HCT116 (cell line): ENCODE data around the gene TMEM244. TPM values are rescaled to one million over a fixed set of nuclear protein-coding genes. Genes with fewer than 3 reads are reported as not detected.

ENCODE experiments used
- ATAC-seq: fragments of 200-7000 bp; cut with Tn5 transposase; 2 replicates; pipeline ENCODE4 v1.9.1; 2020; ENCODE audit warnings: mild to moderate bottlenecking, moderate library complexity
- BruUV-seq: library from RNA; stranded (reverse); fragments of 400-500 nt; replicated peaks from 2 replicates; lab custom pipeline; 2021; lab: Mats Ljungman, UMichigan
- CTCF ChIA-PET: fragments of 300-600 bp; sonication (Branson Sonifier 250); formaldehyde crosslinking; loops from one replicate; lab custom pipeline; 2021; ENCODE audit warnings: antibody characterized with exemption; lab: Charles Lee
- POLR2A ChIA-PET: fragments of 300-600, 350-600 bp; sonication (Branson Sonifier 250); formaldehyde crosslinking; loops from one replicate; lab custom pipeline; 2021; ENCODE audit warnings: antibody characterized with exemption; lab: Charles Lee
- RAD21 ChIA-PET, 2 experiments: fragments of 300-600 bp; sonication (Branson Sonifier 250); formaldehyde crosslinking; loops; one replicate each; lab custom pipeline; 2023; ENCODE audit warnings: low total read pairs in 2 of 2; ENCODE audit not compliant: uncharacterized antibody in 2 of 2, unreplicated experiment in 2 of 2, low non-redundant PET in 1 of 2; lab: Charles Lee
- DNase-seq: peaks from one replicate; pipeline ENCODE4 v3.0.0-alpha.2; 2010; ENCODE audit warnings: low read depth, low spot score
- H2AFZ ChIP-seq: fragments of 200-600 bp; shearing (Covaris generic), sonication (generic); 2 replicates; pipeline ENCODE4 v1.6.1; 2017; ENCODE audit warnings: low read depth, mixed run types, mixed read lengths, antibody characterized with exemption, low read length; ENCODE audit not compliant: poor library complexity, severe bottlenecking
- H3K27ac ChIP-seq: 2 replicates; pipeline ENCODE4 v1.5.1; 2012; ENCODE audit warnings: low read depth, low read length
- H3K27me3 ChIP-seq: fragments of 200-600 bp; sonication (generic); 2 replicates; pipeline ENCODE4 v1.6.1; 2016; ENCODE audit warnings: mixed run types, low read length, mixed read lengths; ENCODE audit not compliant: insufficient read depth
- H3K36me3 ChIP-seq, 2 experiments: fragments of 200-500 bp in 1 of 2; fragments of 200-600 bp in 1 of 2; sonication (Bioruptor generic) in 1 of 2; sonication (generic) in 1 of 2; 2 replicates each; pipeline versions ENCODE4 v1.5.1 to v1.6.1; 2014 to 2016; ENCODE audit warnings: low read length in 2 of 2, inconsistent platforms in 1 of 2, mixed read lengths in 1 of 2, mixed run types in 1 of 2; ENCODE audit not compliant: insufficient read depth in 2 of 2, control insufficient read depth in 1 of 2
- H3K4me1 ChIP-seq, 2 experiments: fragments of 200-600 bp in 1 of 2; sonication (generic) in 1 of 2; 2 replicates each; pipeline versions ENCODE4 v1.5.1 to v1.6.1; 2012 to 2017; ENCODE audit warnings: low read length in 2 of 2, inconsistent platforms in 1 of 2, mild to moderate bottlenecking in 1 of 2, mixed read lengths in 1 of 2, mixed run types in 1 of 2, moderate library complexity in 1 of 2; ENCODE audit not compliant: insufficient read depth in 2 of 2, control insufficient read depth in 1 of 2
- H3K4me2 ChIP-seq: fragments of 200-600 bp; sonication (generic); 2 replicates; pipeline ENCODE4 v1.6.1; 2017; ENCODE audit warnings: mixed run types, low read length, mixed read lengths
- H3K4me3 ChIP-seq, 2 experiments: fragments of 200-600 bp in 1 of 2; sonication (generic) in 1 of 2; replicated peaks in 1 of 2; 2 replicates each; pipeline ENCODE4 v1.5.1; 2011 to 2016; ENCODE audit warnings: low read length in 2 of 2, control low read depth in 1 of 2, low read depth in 1 of 2, mild to moderate bottlenecking in 1 of 2, mixed read lengths in 1 of 2, mixed run types in 1 of 2
- H3K79me2 ChIP-seq: fragments of 200-600 bp; sonication (generic); 2 replicates; pipeline ENCODE4 v1.6.1; 2017; ENCODE audit warnings: mild to moderate bottlenecking, mixed run types, low read length, moderate library complexity, mixed read lengths; ENCODE audit not compliant: insufficient read depth
- H3K9ac ChIP-seq: fragments of 200-600 bp; sonication (generic); 2 replicates; pipeline ENCODE4 v1.6.1; 2016; ENCODE audit warnings: low read length, mixed read lengths
- H3K9me2 ChIP-seq: fragments of 200-600 bp; sonication (generic), shearing (Covaris generic); 2 replicates; pipeline ENCODE4 v1.6.1; 2017; ENCODE audit warnings: mixed run types, mild to moderate bottlenecking, moderate library complexity; ENCODE audit not compliant: insufficient read depth
- H3K9me3 ChIP-seq, 2 experiments: fragments of 200-500 bp in 1 of 2; fragments of 200-600 bp in 1 of 2; sonication (Bioruptor generic) in 1 of 2; sonication (generic) in 1 of 2; 2 replicates each; pipeline ENCODE4 v1.6.1; 2014 to 2017; ENCODE audit warnings: low read length in 2 of 2, mixed read lengths in 2 of 2, inconsistent platforms in 1 of 2, low read depth in 1 of 2, mild to moderate bottlenecking in 1 of 2, mixed run types in 1 of 2, moderate library complexity in 1 of 2; ENCODE audit not compliant: control insufficient read depth in 1 of 2, insufficient read depth in 1 of 2
- H4K20me1 ChIP-seq: fragments of 200-600 bp; sonication (generic), shearing (Covaris generic); 2 replicates; pipeline ENCODE4 v1.6.1; 2017; ENCODE audit warnings: mixed run types, mild to moderate bottlenecking, moderate library complexity; ENCODE audit not compliant: insufficient read depth
- CEBPB ChIP-seq: IDR thresholded peaks from 2 replicates; pipeline ENCODE4 v1.6.1; 2012; ENCODE audit warnings: low read depth
- EGR1 ChIP-seq: IDR thresholded peaks from 2 replicates; pipeline ENCODE4 v1.6.1; 2012; ENCODE audit warnings: low read depth
- FOSL1 ChIP-seq: IDR thresholded peaks from 2 replicates; pipeline ENCODE4 v1.6.1; 2012; ENCODE audit warnings: low read depth
- SP1 ChIP-seq: IDR thresholded peaks from 2 replicates; pipeline ENCODE4 v1.6.1; 2012; ENCODE audit warnings: low read depth
- TCF7L2 ChIP-seq: IDR thresholded peaks from 2 replicates; pipeline ENCODE4 v1.7.0; 2011; ENCODE audit warnings: borderline replicate concordance, inconsistent platforms; ENCODE audit not compliant: insufficient read depth, insufficient read length; ENCODE audit errors: extremely low read depth
- YY1 ChIP-seq: IDR thresholded peaks from 2 replicates; pipeline ENCODE4 v1.6.1; 2011; ENCODE audit warnings: low read length, low read depth, moderate library complexity, mild to moderate bottlenecking; ENCODE audit not compliant: insufficient replicate concordance; ENCODE audit errors: extremely low read depth
- ZNF274 ChIP-seq: fragments of 200-500 bp; sonication (Bioruptor generic); IDR thresholded peaks from 2 replicates; pipeline ENCODE4 v1.6.1; 2014; ENCODE audit warnings: mild to moderate bottlenecking, low read depth, low read length, inconsistent platforms
- intact Hi-C: fragments of 100-400 bp; cut with micrococcal nuclease; formaldehyde crosslinking; loops from 2 replicates; pipeline ENCODE4 v1.10.0; 2022
- total RNA-seq: library from RNA; stranded (reverse); gene quantifications from one replicate; pipeline ENCODE4 v1.2.1, GENCODE V29; 2021; ENCODE audit not compliant: unreplicated experiment
- TF ChIP-seq, protein P1 (sequence below): IDR thresholded peaks from 2 replicates; pipeline ENCODE4 v1.6.1; 2012; ENCODE audit warnings: low read depth
- TF ChIP-seq, protein P2 (sequence below): IDR thresholded peaks from 2 replicates; pipeline ENCODE4 v1.6.1; 2012

Gene TMEM244
- total RNA-seq, 1 experiment from 2014 or later: not detected

DNA sequence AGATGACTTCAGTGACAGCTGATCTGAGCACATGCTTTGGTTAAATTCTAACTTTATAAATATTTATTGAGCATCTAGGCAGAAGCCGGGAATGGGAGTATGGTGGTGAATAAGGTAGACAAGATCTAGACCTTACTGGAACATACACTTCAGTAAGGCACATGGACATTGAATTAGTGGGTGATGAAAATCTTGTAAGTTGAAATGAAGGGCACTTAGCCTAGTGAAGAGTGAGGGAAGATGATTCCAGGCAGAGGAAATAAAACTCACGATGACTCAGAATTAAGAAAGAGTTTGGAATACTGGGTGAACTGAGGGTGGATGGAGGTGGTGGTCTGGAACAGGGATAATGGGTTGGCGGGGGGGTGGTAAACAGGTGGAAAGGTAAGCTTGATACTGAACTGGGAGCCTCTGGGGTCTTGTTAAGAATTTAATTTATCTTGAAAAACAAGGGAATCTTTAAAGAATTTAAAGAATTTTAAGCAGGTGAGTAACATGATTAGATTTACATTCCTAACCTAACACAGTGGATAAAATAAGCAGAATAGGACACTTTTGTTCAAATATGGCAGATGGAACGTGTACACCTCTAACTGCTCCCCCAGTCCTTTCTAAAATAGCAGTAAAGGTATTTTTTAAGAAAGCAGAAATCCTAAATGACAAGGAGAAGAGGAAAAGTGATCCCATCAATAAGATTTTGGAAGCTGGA lies 75.9 kb downstream of the TMEM244 start:
- Histone ChIP-seq H3K9me3 (no peaks in the 10 kb centered on the region), H3K79me2 (no peaks in the 10 kb centered on the region), H4K20me1 (no peaks in the 10 kb centered on the region), H2AFZ (peak overlapping the region; percentile 93), H3K27ac (no peak overlapping the region), H3K36me3 (no peaks in the 10 kb centered on the region), H3K4me1 (peaks cover 8 to 23% of the 10 kb centered on the region in 2 experiments; a peak in 3 of 4 replicates)
- no TSS peak for BruUV-seq
- DNase-seq (no peak), ATAC-seq (peak; percentile 38)
- ChIA-PET CTCF (interaction anchor here (2.9 kb wide), 1 partner anchor 9 kb away, joined by 19 read pairs; no protein-coding TSS in a partner anchor), RAD21 (no interaction called here), POLR2A (interaction anchor here (1.4 kb wide), 1 partner anchor 10 kb away, joined by 8 read pairs; no protein-coding TSS in a partner anchor)
- no peak for TF ChIP-seq FOSL1
- TF ChIP-seq TCF7L2: no peak
- TF ChIP-seq, protein P1, sequence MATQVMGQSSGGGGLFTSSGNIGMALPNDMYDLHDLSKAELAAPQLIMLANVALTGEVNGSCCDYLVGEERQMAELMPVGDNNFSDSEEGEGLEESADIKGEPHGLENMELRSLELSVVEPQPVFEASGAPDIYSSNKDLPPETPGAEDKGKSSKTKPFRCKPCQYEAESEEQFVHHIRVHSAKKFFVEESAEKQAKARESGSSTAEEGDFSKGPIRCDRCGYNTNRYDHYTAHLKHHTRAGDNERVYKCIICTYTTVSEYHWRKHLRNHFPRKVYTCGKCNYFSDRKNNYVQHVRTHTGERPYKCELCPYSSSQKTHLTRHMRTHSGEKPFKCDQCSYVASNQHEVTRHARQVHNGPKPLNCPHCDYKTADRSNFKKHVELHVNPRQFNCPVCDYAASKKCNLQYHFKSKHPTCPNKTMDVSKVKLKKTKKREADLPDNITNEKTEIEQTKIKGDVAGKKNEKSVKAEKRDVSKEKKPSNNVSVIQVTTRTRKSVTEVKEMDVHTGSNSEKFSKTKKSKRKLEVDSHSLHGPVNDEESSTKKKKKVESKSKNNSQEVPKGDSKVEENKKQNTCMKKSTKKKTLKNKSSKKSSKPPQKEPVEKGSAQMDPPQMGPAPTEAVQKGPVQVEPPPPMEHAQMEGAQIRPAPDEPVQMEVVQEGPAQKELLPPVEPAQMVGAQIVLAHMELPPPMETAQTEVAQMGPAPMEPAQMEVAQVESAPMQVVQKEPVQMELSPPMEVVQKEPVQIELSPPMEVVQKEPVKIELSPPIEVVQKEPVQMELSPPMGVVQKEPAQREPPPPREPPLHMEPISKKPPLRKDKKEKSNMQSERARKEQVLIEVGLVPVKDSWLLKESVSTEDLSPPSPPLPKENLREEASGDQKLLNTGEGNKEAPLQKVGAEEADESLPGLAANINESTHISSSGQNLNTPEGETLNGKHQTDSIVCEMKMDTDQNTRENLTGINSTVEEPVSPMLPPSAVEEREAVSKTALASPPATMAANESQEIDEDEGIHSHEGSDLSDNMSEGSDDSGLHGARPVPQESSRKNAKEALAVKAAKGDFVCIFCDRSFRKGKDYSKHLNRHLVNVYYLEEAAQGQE: no peak
- TF ChIP-seq SP1: no peak
- no peak for TF ChIP-seq ZNF274
- TF ChIP-seq, protein P2, sequence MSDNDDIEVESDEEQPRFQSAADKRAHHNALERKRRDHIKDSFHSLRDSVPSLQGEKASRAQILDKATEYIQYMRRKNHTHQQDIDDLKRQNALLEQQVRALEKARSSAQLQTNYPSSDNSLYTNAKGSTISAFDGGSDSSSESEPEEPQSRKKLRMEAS: no peak
- TF ChIP-seq EGR1: no peak
- TF ChIP-seq CEBPB: peak; percentile 48; the same call in 1 of the 2 replicates
- no peak for TF ChIP-seq YY1
- TF ChIP-seq, all 23 proteins: peak for 1
- Histone ChIP-seq H3K9me2 (no peaks in the 10 kb centered on the region), H3K4me3 (no peak overlapping the region), H3K9ac (no peak overlapping the region), H3K27me3 (no peaks in the 10 kb centered on the region), H3K4me2 (peak overlapping the region; percentile 24; the same call in 1 of the 2 replicates)
- intact Hi-C loops: loop anchor here (5.0 to 10.0 kb wide), 2 partner anchors 57 to 150 kb away; no protein-coding TSS in a partner anchor

Other genes starting within 250 kb of the TMEM244 start
- gene ARHGAP18, start 151.1 kb downstream of the TMEM244 start, total RNA-seq: 70.3 TPM
- 31.5 TPM for gene L3MBTL3, start 157.3 kb upstream of the TMEM244 start, total RNA-seq